DOHH2 (cell line): ENCODE results near the gene ZBTB16.

Experiments used
- H3F3A ChIP-seq: fragments of 200-600 bp; sonication (generic), shearing (Covaris generic); 2 replicates; pipeline ENCODE4 v1.6.0; 2016; ENCODE audit warnings: antibody characterized with exemption, mild to moderate bottlenecking; ENCODE audit not compliant: control insufficient read depth, insufficient read depth
- H3K27ac ChIP-seq: fragments of 200-600 bp; sonication (generic); 2 replicates; pipeline ENCODE4 v1.5.1; 2014; ENCODE audit warnings: low read depth, mild to moderate bottlenecking, low read length, moderate library complexity
- H3K27me3 ChIP-seq: fragments of 200-600 bp; sonication (generic); 2 replicates; pipeline ENCODE4 v1.6.1; 2014; ENCODE audit warnings: mild to moderate bottlenecking, low read length, mixed read lengths; ENCODE audit not compliant: control insufficient read depth
- H3K36me3 ChIP-seq: fragments of 200-600 bp; sonication (generic); 2 replicates; pipeline ENCODE4 v1.6.1; 2014; ENCODE audit warnings: mild to moderate bottlenecking, low read length, moderate library complexity, mixed read lengths; ENCODE audit not compliant: control insufficient read depth
- H3K4me1 ChIP-seq: fragments of 200-600 bp; sonication (generic); 2 replicates; pipeline ENCODE4 v1.6.1; 2014; ENCODE audit warnings: mild to moderate bottlenecking, low read length, mixed read lengths; ENCODE audit not compliant: control insufficient read depth
- H3K4me2 ChIP-seq: fragments of 200-600 bp; sonication (generic); 2 replicates; pipeline ENCODE4 v1.6.0; 2014; ENCODE audit warnings: mild to moderate bottlenecking, low read length, moderate library complexity
- H3K4me3 ChIP-seq: fragments of 200-600 bp; sonication (generic); 2 replicates; pipeline ENCODE4 v1.5.1; 2014; ENCODE audit warnings: mild to moderate bottlenecking, low read length, mixed read lengths
- H3K79me2 ChIP-seq: fragments of 200-600 bp; sonication (generic); 2 replicates; pipeline ENCODE4 v1.6.1; 2014; ENCODE audit warnings: mild to moderate bottlenecking, low read length, mixed read lengths; ENCODE audit not compliant: control insufficient read depth
- H3K9me2 ChIP-seq: fragments of 200-600 bp; sonication (generic); replicated peaks from 2 replicates; pipeline ENCODE4 v1.6.1; 2014; ENCODE audit warnings: mild to moderate bottlenecking, low read length, mixed read lengths; ENCODE audit not compliant: control insufficient read depth
- H3K9me3 ChIP-seq: fragments of 200-600 bp; sonication (generic); 2 replicates; pipeline ENCODE4 v1.6.1; 2014; ENCODE audit warnings: antibody characterized with exemption, low read length, mixed read lengths; ENCODE audit not compliant: control insufficient read depth, insufficient read depth
- H4K20me1 ChIP-seq: fragments of 200-600 bp; sonication (generic); 2 replicates; pipeline ENCODE4 v1.6.0; 2014; ENCODE audit warnings: low read depth, mild to moderate bottlenecking, antibody characterized with exemption, low read length, moderate library complexity; ENCODE audit not compliant: control insufficient read depth, insufficient read depth
- CTCF ChIP-seq: fragments of 200-600 bp; sonication (generic); IDR thresholded peaks from one replicate; pipeline ENCODE4 v1.5.1; 2014; ENCODE audit warnings: antibody characterized with exemption, mild to moderate bottlenecking, low read depth, low read length; ENCODE audit not compliant: poor library complexity, severe bottlenecking
- EZH2phosphoT487 ChIP-seq: fragments of 200-600 bp; sonication (generic); IDR thresholded peaks from 2 replicates; pipeline ENCODE4 v1.6.1; 2017; ENCODE audit warnings: borderline replicate concordance, mild to moderate bottlenecking, antibody characterized with exemption, low read length, moderate library complexity, mixed read lengths

The ZBTB16 gene

GRCh38 chr11:114039551-114039950 is 20.0 kb upstream of the ZBTB16 start:
- H3K4me1 ChIP-seq, result peaks cover 4% of the 10 kb centered on the region; the same call in 1 of the 2 replicates
- no peak overlapping the region for H3K27ac ChIP-seq
- no peaks in the 10 kb centered on the region for H3K79me2 ChIP-seq
- TF ChIP-seq EZH2phosphoT487 (no peak), CTCF (no peak)
- no peaks in the 10 kb centered on the region for H3F3A ChIP-seq
- H3K9me3 ChIP-seq, result no peaks in the 10 kb centered on the region
- H3K4me3 ChIP-seq, result no peak overlapping the region
- H3K4me2 ChIP-seq, result no peak overlapping the region
- no peaks in the 10 kb centered on the region for H4K20me1 ChIP-seq
- H3K9me2 ChIP-seq, result no peaks in the 10 kb centered on the region
- H3K36me3 ChIP-seq, result no peaks in the 10 kb centered on the region
- peaks cover 3% of the 10 kb centered on the region; the same call in 1 of the 2 replicates for H3K27me3 ChIP-seq

GRCh38 chr11:114040706-114041211 is 18.8 kb upstream of the ZBTB16 start:
- Histone ChIP-seq H3K4me2 (no peak overlapping the region), H3K27me3 (peaks cover 3% of the 10 kb centered on the region; the same call in 1 of the 2 replicates)
- no peak for TF ChIP-seq CTCF
- no peak for TF ChIP-seq EZH2phosphoT487

GRCh38 chr11:114042234-114042633 is 17.3 kb upstream of the ZBTB16 start:
- Histone ChIP-seq H3K4me2 (no peak overlapping the region), H3K4me3 (no peak overlapping the region), H3K27me3 (peaks cover 4% of the 10 kb centered on the region; the same call in 1 of the 2 replicates), H3F3A (no peaks in the 10 kb centered on the region), H3K27ac (no peak overlapping the region), H3K9me2 (no peaks in the 10 kb centered on the region), H3K4me1 (peaks cover 4% of the 10 kb centered on the region; the same call in 1 of the 2 replicates), H3K36me3 (no peaks in the 10 kb centered on the region), H3K9me3 (no peaks in the 10 kb centered on the region), H4K20me1 (no peaks in the 10 kb centered on the region), H3K79me2 (no peaks in the 10 kb centered on the region)
- TF ChIP-seq CTCF (no peak), EZH2phosphoT487 (no peak)

More at GRCh38 chr11:114040706-114041211, 18.8 kb upstream of the ZBTB16 start:
- Histone ChIP-seq H3K4me1 (peaks cover 4% of the 10 kb centered on the region; the same call in 1 of the 2 replicates), H3K79me2 (no peaks in the 10 kb centered on the region), H3K9me2 (no peaks in the 10 kb centered on the region), H3K4me3 (no peak overlapping the region), H3K27ac (no peak overlapping the region), H3K36me3 (no peaks in the 10 kb centered on the region), H4K20me1 (no peaks in the 10 kb centered on the region), H3F3A (no peaks in the 10 kb centered on the region), H3K9me3 (no peaks in the 10 kb centered on the region)
